ENCODE results near the gene SGK1. TPM values are rescaled to one million over a fixed set of nuclear protein-coding genes. Genes with fewer than 3 reads are reported as not detected.
A peak's percentile ranks its signal among the peaks of the same experiment; 100 is the strongest.

Gene SGK1
- total RNA-seq = 100 to 1,000 TPM; 117 to 120 TPM
- polyA plus RNA-seq (2013, experiment 1 of 2) = 15.4 TPM
- 71.0 TPM for polyA plus RNA-seq (2013, experiment 2 of 2)
- 5.9 to 641 (median 56.7) reads per million in 172 experiments for total RNA-seq

DNA sequence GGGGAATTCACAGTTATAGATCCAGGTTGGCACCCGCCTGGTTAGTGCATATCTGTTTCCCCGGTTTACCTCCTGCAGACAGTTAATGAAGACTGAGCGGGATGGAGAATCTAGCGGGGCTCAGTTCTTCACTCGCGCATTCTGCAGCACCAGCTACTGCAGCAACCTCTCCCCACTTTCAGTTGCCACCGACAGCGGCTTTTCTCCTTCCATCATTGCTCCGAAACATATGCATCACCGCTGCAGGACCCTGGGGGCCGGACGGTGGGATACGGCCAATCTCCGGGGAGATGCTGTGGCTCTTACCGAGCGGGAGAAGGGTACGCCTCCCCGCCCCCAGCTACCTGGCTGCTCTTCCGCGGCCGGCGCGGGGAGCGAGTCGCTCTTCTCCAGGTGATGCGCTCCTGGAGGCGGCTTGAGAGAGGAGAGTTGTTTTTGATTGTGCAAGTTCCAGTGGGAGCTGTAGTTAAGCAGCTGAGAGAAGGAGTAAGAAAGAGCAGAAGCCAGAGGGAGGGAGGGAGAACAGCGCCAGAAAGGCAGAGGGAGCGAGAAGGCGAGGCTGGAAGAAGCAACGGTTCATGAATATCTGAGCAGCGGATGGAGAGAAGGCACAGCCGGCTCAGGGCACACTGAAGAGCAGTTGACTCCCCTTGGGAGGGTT is at the start of gene SGK1:
Gene SGK1 (minus strand): TSS at position 642 of the 661 bp plus-strand sequence. CDS start 652 bp downstream, outside the sequence.
- H3K4me3 Mint-ChIP-seq = peak within 1 kb of the TSS; percentile 85
- Histone ChIP-seq H3K27me3 (ENCODE audit: control insufficient read depth in 1 of 2, insufficient read depth in 2 of 2, low read length in 2 of 2) (peaks cover 0 to 5% of the 10 kb centered on the region in 2 experiments), H3K27ac (ENCODE audit: low read depth in 1 of 2, low read length in 2 of 2) (no peak within 1 kb of the TSS), H3K4me1 (ENCODE audit: insufficient read depth, low read length) (peaks cover 9% of the 10 kb centered on the region), H3K9me3 (ENCODE audit: control insufficient read depth in 1 of 2, insufficient read depth in 1 of 2, low read length in 2 of 2) (no peaks in the 10 kb centered on the region), H3K4me3 (ENCODE audit: low read length) (peak within 1 kb of the TSS; percentile 62), H3K36me3 (ENCODE audit: insufficient read depth, low read length) (no peaks in the 10 kb centered on the region)
- H3K27ac Mint-ChIP-seq = no peak within 1 kb of the TSS
- H3K36me3 Mint-ChIP-seq (ENCODE audit: low read depth) = no peaks in the 10 kb centered on the region
- DNase-seq (peak in 11 of 14 experiments; percentile 1 to 55 (median 19)), ATAC-seq (ENCODE audit: poor library complexity) (peak; percentile 68)
- TF ChIP-seq, protein P1, sequence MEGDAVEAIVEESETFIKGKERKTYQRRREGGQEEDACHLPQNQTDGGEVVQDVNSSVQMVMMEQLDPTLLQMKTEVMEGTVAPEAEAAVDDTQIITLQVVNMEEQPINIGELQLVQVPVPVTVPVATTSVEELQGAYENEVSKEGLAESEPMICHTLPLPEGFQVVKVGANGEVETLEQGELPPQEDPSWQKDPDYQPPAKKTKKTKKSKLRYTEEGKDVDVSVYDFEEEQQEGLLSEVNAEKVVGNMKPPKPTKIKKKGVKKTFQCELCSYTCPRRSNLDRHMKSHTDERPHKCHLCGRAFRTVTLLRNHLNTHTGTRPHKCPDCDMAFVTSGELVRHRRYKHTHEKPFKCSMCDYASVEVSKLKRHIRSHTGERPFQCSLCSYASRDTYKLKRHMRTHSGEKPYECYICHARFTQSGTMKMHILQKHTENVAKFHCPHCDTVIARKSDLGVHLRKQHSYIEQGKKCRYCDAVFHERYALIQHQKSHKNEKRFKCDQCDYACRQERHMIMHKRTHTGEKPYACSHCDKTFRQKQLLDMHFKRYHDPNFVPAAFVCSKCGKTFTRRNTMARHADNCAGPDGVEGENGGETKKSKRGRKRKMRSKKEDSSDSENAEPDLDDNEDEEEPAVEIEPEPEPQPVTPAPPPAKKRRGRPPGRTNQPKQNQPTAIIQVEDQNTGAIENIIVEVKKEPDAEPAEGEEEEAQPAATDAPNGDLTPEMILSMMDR (IDR thresholded peaks at IDR 0.05) = no peak
- intact Hi-C loops (cut with DNase I, micrococcal nuclease) = loop anchor here in 1 of 2 experiments (5.0 to 10.0 kb wide), 2 partner anchors 73 to 140 kb away; no protein-coding TSS in a partner anchor
- peaks cover 28% of the 10 kb centered on the region for H3K27me3 Mint-ChIP-seq
- peaks cover 22% of the 10 kb centered on the region for H3K4me1 Mint-ChIP-seq (ENCODE audit: low read depth)
- CTCF ChIA-PET = interaction anchor here (1.2 to 1.5 kb wide), 3 partner anchors 11 to 323 kb away, joined by 3 to 7 read pairs (median 4); no protein-coding TSS in a partner anchor
- H3K9me3 Mint-ChIP-seq = no peaks in the 10 kb centered on the region
- POLR2A ChIA-PET = interaction anchor here (0.9 to 1.4 kb wide), 6 partner anchors 11 to 141 kb away, joined by 3 to 7 read pairs (median 4); no protein-coding TSS in a partner anchor

DNA sequence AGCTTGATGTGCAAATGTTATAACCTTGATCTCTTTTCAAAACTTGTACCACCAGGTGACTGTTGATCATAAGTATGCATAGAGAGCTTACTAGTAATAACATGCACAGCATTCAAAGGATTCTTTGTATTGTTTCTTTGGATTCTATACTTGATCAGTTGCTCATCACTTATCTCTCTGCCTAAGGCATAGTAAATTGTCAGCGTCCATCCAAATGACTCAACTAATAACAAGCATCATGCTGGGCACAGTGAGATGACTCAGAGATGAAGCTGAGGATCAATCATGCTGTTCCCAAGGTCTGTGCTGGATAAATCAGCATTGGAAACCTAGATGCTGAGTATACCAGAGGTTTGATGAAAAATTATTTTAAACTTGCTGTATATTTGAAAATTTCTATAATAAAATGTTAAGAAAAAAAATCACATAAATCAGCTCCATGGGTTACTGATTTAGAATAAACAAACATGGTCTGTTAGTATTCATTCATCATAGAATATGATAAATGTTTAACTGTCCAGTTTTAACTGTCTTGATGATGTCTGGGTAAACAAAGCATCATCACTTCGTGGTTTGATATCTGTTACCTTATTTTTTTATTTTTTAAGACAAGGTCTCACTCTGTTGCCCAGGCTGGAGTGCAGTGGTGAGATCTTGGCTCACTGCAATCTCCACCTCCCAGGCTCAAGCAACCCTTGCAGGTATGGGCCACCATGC is 45.6 kb upstream of the SGK1 start:
- Mint-ChIP-seq H3K27ac (no peak overlapping the region), H3K4me1 (ENCODE audit: low read depth) (no peaks in the 10 kb centered on the region)
- POLR2A ChIA-PET = no interaction called here

DNA sequence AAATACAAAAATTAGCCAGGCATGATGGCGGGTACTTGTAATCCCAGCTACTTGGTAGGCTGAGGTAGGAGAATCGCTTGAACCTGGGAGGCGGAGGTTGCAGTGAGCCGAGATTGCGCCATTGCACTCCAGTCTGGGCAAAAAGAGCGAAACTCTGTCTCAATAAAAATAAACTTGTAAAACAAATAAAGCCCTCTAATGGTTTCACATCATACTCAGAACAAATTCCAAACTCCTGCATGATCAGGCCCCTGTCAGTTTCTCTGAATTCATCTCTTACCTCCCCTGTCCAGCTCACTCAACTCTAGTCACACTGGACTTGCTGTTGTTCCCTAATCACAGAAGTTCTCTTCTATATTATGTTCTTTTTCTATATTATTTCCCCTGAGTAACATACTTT is 43.1 kb upstream of the SGK1 start:
- Mint-ChIP-seq H3K27ac (no peak overlapping the region), H3K9me3 (peaks cover 5% of the 10 kb centered on the region), H3K4me1 (ENCODE audit: low read depth) (no peaks in the 10 kb centered on the region), H3K4me3 (no peak overlapping the region), H3K36me3 (ENCODE audit: low read depth) (no peaks in the 10 kb centered on the region), H3K27me3 (no peaks in the 10 kb centered on the region)
- CTCF ChIA-PET = no interaction called here
- no peaks in the 10 kb centered on the region for H3K4me1 ChIP-seq (ENCODE audit: insufficient read depth, low read length)
- POLR2A ChIA-PET = no interaction called here
- DNase-seq (no peak), ATAC-seq (ENCODE audit: poor library complexity) (no peak)
- H3K27ac ChIP-seq (ENCODE audit: low read depth in 1 of 2, low read length in 2 of 2) = no peak overlapping the region
- H3K27me3 ChIP-seq (ENCODE audit: control insufficient read depth in 1 of 2, insufficient read depth in 2 of 2, low read length in 2 of 2) = no peaks in the 10 kb centered on the region
- H3K36me3 ChIP-seq (ENCODE audit: insufficient read depth, low read length) = no peaks in the 10 kb centered on the region
- no peak overlapping the region for H3K4me3 ChIP-seq (ENCODE audit: low read length)
- TF ChIP-seq, protein P1 (IDR thresholded peaks at IDR 0.05) = no peak
- intact Hi-C loops (cut with DNase I, micrococcal nuclease) = no loop called here
- H3K9me3 ChIP-seq (ENCODE audit: control insufficient read depth in 1 of 2, insufficient read depth in 1 of 2, low read length in 2 of 2) = peaks cover 0 to 8% of the 10 kb centered on the region in 2 experiments

More for the DNA sequence above, 45.6 kb upstream of the SGK1 start:
- TF ChIP-seq, protein P1 (IDR thresholded peaks at IDR 0.05) = no peak
- Mint-ChIP-seq H3K27me3 (no peaks in the 10 kb centered on the region), H3K4me3 (no peak overlapping the region), H3K36me3 (ENCODE audit: low read depth) (no peaks in the 10 kb centered on the region), H3K9me3 (peaks cover 2% of the 10 kb centered on the region)
- H3K27ac ChIP-seq (ENCODE audit: low read depth in 1 of 2, low read length in 2 of 2) = no peak overlapping the region
- H3K4me3 ChIP-seq (ENCODE audit: low read length) = no peak overlapping the region
- CTCF ChIA-PET = no interaction called here
- intact Hi-C loops (cut with DNase I, micrococcal nuclease) = no loop called here
- H3K27me3 ChIP-seq (ENCODE audit: control insufficient read depth in 1 of 2, insufficient read depth in 2 of 2, low read length in 2 of 2) = no peaks in the 10 kb centered on the region
- no peak for DNase-seq
- H3K4me1 ChIP-seq (ENCODE audit: insufficient read depth, low read length) = no peaks in the 10 kb centered on the region
- H3K36me3 ChIP-seq (ENCODE audit: insufficient read depth, low read length) = no peaks in the 10 kb centered on the region
- no peak for ATAC-seq (ENCODE audit: poor library complexity)
- no peaks in the 10 kb centered on the region for H3K9me3 ChIP-seq (ENCODE audit: control insufficient read depth in 1 of 2, insufficient read depth in 1 of 2, low read length in 2 of 2)

Measured in CD4-positive, alpha-beta T cell (primary cell).